GM23338 (cell line): Measurements from ENCODE around the gene ATP9A. TPM values are rescaled to one million over a fixed set of nuclear protein-coding genes. Genes with fewer than 3 reads are reported as not detected.

Source experiments
- ATAC-seq: fragments of 200-7000 bp; cut with Tn5 transposase; 3 replicates; pipeline ENCODE4 v1.9.1; 2020
- DNase-seq: peaks from one replicate; pipeline ENCODE4 v3.0.0-alpha.2; 2015; ENCODE audit warnings: low spot score
- H2AFZ ChIP-seq: fragments of 200-600 bp; sonication (generic); 2 replicates; pipeline ENCODE4 v1.8.0; 2016; ENCODE audit warnings: antibody characterized with exemption, mild to moderate bottlenecking, moderate library complexity
- H3F3A ChIP-seq: fragments of 200-600 bp; sonication (generic); replicated peaks from 2 replicates; pipeline ENCODE4 v1.8.0; 2017; ENCODE audit warnings: antibody characterized with exemption, mixed run types, low read depth
- H3K27ac ChIP-seq: fragments of 200-600 bp; sonication (generic); 2 replicates; pipeline ENCODE4 v1.6.1; 2016; ENCODE audit warnings: low read depth
- H3K27me3 ChIP-seq: fragments of 200-600 bp; sonication (generic); 2 replicates; pipeline ENCODE4 v1.8.0; 2016; ENCODE audit warnings: mild to moderate bottlenecking, mixed run types, moderate library complexity; ENCODE audit not compliant: insufficient read depth
- H3K36me3 ChIP-seq: fragments of 200-600 bp; sonication (generic); 2 replicates; pipeline ENCODE4 v1.8.0; 2016; ENCODE audit warnings: mild to moderate bottlenecking; ENCODE audit not compliant: insufficient read depth
- H3K4me1 ChIP-seq: fragments of 200-600 bp; sonication (generic); 2 replicates; pipeline ENCODE4 v1.8.0; 2016; ENCODE audit warnings: mild to moderate bottlenecking, moderate library complexity; ENCODE audit not compliant: insufficient read depth
- H3K4me2 ChIP-seq: fragments of 200-600 bp; sonication (generic); 2 replicates; pipeline ENCODE4 v1.7.1; 2017; ENCODE audit warnings: mixed run types
- H3K4me3 ChIP-seq: fragments of 200-600 bp; sonication (generic); 2 replicates; pipeline ENCODE4 v1.6.1; 2016; ENCODE audit warnings: mixed run types
- H3K79me2 ChIP-seq: fragments of 200-600 bp; sonication (generic); replicated peaks from 2 replicates; pipeline ENCODE4 v1.8.0; 2017; ENCODE audit warnings: mild to moderate bottlenecking; ENCODE audit not compliant: insufficient read depth
- H3K9me2 ChIP-seq: fragments of 200-600 bp; sonication (generic); 2 replicates; pipeline ENCODE4 v1.8.0; 2017; ENCODE audit not compliant: insufficient read depth
- H4K20me1 ChIP-seq: fragments of 200-600 bp; sonication (generic); replicated peaks from 2 replicates; pipeline ENCODE4 v1.8.0; 2017; ENCODE audit warnings: mild to moderate bottlenecking; ENCODE audit not compliant: insufficient read depth
- H3K27ac Mint-ChIP-seq: 2 replicates; pipeline ENCODE4 v1.8.0; 2020; ENCODE audit warnings: inconsistent platforms, mild to moderate bottlenecking, moderate library complexity, mixed read lengths
- H3K27me3 Mint-ChIP-seq: 3 replicates; pipeline ENCODE4 v1.8.0; 2022; ENCODE audit warnings: low read depth, mild to moderate bottlenecking, moderate library complexity, mixed read lengths, inconsistent platforms; ENCODE audit not compliant: insufficient read depth, poor library complexity
- H3K36me3 Mint-ChIP-seq: 3 replicates; pipeline ENCODE4 v1.8.0; 2021; ENCODE audit warnings: low read depth, mild to moderate bottlenecking, inconsistent platforms, moderate library complexity, mixed read lengths
- H3K4me1 Mint-ChIP-seq: 3 replicates; pipeline ENCODE4 v1.8.0; 2020; ENCODE audit warnings: mild to moderate bottlenecking, inconsistent platforms, mixed read lengths
- H3K4me3 Mint-ChIP-seq: 3 replicates; pipeline ENCODE4 v1.8.0; 2021; ENCODE audit warnings: moderate library complexity, mild to moderate bottlenecking, inconsistent platforms, mixed read lengths
- H3K9me3 Mint-ChIP-seq: 3 replicates; pipeline ENCODE4 v1.8.0; 2020; ENCODE audit warnings: moderate library complexity, mild to moderate bottlenecking, inconsistent platforms, mixed read lengths
- ETS1 ChIP-seq: IDR thresholded peaks from 2 replicates; pipeline ENCODE4 v1.6.1; 2016; ENCODE audit warnings: antibody characterized with exemption
- EZH2phosphoT487 ChIP-seq: fragments of 200-600 bp; sonication (generic); IDR thresholded peaks from one replicate; pipeline ENCODE4 v1.8.1; 2018; ENCODE audit warnings: antibody characterized with exemption; ENCODE audit not compliant: unreplicated experiment
- JUNB ChIP-seq: IDR thresholded peaks from one replicate; pipeline ENCODE4 v1.6.1; 2016; ENCODE audit warnings: antibody characterized with exemption; ENCODE audit not compliant: unreplicated experiment
- REST ChIP-seq: IDR thresholded peaks from one replicate; pipeline ENCODE4 v1.6.1; 2018; ENCODE audit warnings: antibody characterized with exemption; ENCODE audit not compliant: unreplicated experiment
- ZNF114 ChIP-seq: fragments of 250-450 bp; sonication (Bioruptor Pico); IDR thresholded peaks from 2 replicates; pipeline ENCODE4 v1.5.0; 2020; ENCODE audit warnings: mild to moderate bottlenecking, moderate library complexity
- ZNF331 ChIP-seq: fragments of 250-450 bp; sonication (Bioruptor Pico); IDR thresholded peaks from 2 replicates; pipeline ENCODE4 v1.5.0; 2020; ENCODE audit warnings: low read depth, mild to moderate bottlenecking, moderate library complexity
- polyA plus RNA-seq: library from polyadenylated mRNA; unstranded; fragments of >200 nt; fragmentation: Nextera tagmentation; extraction: Ambion mirVana; gene quantifications from 2 replicates; pipeline ENCODE4 v1.2.1, GENCODE V29; 2016
- total RNA-seq: library from RNA; depleted of rRNA; stranded (reverse); fragments of >200 nt; shearing (Covaris generic); gene quantifications from 2 replicates; pipeline ENCODE4 v1.2.3, GENCODE V29; 2014
- TF ChIP-seq, protein P1 (sequence below): fragments of 250-450 bp; sonication (Bioruptor Pico); IDR thresholded peaks from 2 replicates; pipeline ENCODE4 v1.5.0; 2020; ENCODE audit warnings: mild to moderate bottlenecking, moderate library complexity

Gene ATP9A
- total and polyA plus RNA-seq, 2 experiments from 2014 or later: 0.94 to 5.9 TPM

DNA sequence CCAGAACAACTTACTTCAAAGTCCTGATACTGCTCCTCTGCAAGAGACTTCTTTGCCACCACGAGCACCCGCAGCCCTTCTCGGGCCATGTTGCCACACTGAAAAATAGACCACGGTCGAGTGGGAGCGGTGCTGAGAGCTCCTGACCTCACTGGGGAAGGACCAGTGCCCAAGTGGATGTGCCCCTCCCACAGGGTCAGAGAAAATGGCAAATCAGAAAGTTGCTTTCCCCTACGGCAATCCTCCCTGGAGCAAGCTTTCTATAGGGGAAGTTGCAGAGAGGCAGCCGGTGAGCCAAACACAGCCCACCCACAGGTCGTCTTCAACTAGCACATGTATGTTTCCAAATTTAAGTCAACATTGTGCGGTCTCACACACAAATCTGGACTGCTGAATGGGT is 140.6 kb downstream of the ATP9A start:
- no peaks in the 10 kb centered on the region for H3K9me2 ChIP-seq
- no peaks in the 10 kb centered on the region for H3K27me3 ChIP-seq
- no peak overlapping the region for H3K27ac Mint-ChIP-seq
- no peaks in the 10 kb centered on the region for H3F3A ChIP-seq
- H3K4me3 ChIP-seq: no peak overlapping the region
- no peak overlapping the region for H3K27ac ChIP-seq
- no peaks in the 10 kb centered on the region for H4K20me1 ChIP-seq
- DNase-seq (no peak), ATAC-seq (no peak)
- TF ChIP-seq ZNF114 (CRISPR knock-in tag) (no peak), JUNB (no peak), ZNF331 (no peak), EZH2phosphoT487 (no peak), ETS1 (no peak), REST (no peak)
- TF ChIP-seq, protein P1, sequence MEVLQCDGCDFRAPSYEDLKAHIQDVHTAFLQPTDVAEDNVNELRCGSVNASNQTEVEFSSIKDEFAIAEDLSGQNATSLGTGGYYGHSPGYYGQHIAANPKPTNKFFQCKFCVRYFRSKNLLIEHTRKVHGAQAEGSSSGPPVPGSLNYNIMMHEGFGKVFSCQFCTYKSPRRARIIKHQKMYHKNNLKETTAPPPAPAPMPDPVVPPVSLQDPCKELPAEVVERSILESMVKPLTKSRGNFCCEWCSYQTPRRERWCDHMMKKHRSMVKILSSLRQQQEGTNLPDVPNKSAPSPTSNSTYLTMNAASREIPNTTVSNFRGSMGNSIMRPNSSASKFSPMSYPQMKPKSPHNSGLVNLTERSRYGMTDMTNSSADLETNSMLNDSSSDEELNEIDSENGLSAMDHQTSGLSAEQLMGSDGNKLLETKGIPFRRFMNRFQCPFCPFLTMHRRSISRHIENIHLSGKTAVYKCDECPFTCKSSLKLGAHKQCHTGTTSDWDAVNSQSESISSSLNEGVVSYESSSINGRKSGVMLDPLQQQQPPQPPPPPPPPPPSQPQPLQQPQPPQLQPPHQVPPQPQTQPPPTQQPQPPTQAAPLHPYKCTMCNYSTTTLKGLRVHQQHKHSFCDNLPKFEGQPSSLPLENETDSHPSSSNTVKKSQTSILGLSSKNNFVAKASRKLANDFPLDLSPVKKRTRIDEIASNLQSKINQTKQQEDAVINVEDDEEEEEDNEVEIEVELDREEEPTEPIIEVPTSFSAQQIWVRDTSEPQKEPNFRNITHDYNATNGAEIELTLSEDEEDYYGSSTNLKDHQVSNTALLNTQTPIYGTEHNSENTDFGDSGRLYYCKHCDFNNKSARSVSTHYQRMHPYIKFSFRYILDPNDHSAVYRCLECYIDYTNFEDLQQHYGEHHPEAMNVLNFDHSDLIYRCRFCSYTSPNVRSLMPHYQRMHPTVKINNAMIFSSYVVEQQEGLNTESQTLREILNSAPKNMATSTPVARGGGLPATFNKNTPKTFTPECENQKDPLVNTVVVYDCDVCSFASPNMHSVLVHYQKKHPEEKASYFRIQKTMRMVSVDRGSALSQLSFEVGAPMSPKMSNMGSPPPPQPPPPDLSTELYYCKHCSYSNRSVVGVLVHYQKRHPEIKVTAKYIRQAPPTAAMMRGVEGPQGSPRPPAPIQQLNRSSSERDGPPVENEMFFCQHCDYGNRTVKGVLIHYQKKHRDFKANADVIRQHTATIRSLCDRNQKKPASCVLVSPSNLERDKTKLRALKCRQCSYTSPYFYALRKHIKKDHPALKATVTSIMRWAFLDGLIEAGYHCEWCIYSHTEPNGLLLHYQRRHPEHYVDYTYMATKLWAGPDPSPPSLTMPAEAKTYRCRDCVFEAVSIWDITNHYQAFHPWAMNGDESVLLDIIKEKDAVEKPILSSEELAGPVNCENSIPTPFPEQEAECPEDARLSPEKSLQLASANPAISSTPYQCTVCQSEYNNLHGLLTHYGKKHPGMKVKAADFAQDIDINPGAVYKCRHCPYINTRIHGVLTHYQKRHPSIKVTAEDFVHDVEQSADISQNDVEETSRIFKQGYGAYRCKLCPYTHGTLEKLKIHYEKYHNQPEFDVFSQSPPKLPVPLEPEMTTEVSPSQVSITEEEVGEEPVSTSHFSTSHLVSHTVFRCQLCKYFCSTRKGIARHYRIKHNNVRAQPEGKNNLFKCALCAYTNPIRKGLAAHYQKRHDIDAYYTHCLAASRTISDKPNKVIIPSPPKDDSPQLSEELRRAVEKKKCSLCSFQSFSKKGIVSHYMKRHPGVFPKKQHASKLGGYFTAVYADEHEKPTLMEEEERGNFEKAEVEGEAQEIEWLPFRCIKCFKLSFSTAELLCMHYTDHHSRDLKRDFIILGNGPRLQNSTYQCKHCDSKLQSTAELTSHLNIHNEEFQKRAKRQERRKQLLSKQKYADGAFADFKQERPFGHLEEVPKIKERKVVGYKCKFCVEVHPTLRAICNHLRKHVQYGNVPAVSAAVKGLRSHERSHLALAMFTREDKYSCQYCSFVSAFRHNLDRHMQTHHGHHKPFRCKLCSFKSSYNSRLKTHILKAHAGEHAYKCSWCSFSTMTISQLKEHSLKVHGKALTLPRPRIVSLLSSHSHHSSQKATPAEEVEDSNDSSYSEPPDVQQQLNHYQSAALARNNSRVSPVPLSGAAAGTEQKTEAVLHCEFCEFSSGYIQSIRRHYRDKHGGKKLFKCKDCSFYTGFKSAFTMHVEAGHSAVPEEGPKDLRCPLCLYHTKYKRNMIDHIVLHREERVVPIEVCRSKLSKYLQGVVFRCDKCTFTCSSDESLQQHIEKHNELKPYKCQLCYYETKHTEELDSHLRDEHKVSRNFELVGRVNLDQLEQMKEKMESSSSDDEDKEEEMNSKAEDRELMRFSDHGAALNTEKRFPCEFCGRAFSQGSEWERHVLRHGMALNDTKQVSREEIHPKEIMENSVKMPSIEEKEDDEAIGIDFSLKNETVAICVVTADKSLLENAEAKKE (CRISPR knock-in tag): no peak
- H3K27me3 Mint-ChIP-seq: peaks cover 3% of the 10 kb centered on the region
- no peaks in the 10 kb centered on the region for H3K36me3 ChIP-seq
- no peak overlapping the region for H3K4me2 ChIP-seq
- H3K4me1 Mint-ChIP-seq: peaks cover 5% of the 10 kb centered on the region
- H3K4me3 Mint-ChIP-seq: no peak overlapping the region
- H3K79me2 ChIP-seq: no peaks in the 10 kb centered on the region
- no peaks in the 10 kb centered on the region for H3K9me3 Mint-ChIP-seq
- no peaks in the 10 kb centered on the region for H3K4me1 ChIP-seq
- no peak overlapping the region for H2AFZ ChIP-seq
- H3K36me3 Mint-ChIP-seq: no peaks in the 10 kb centered on the region
